ENCODE measurements around the gene MMP11.

Gene MMP11

DNA sequence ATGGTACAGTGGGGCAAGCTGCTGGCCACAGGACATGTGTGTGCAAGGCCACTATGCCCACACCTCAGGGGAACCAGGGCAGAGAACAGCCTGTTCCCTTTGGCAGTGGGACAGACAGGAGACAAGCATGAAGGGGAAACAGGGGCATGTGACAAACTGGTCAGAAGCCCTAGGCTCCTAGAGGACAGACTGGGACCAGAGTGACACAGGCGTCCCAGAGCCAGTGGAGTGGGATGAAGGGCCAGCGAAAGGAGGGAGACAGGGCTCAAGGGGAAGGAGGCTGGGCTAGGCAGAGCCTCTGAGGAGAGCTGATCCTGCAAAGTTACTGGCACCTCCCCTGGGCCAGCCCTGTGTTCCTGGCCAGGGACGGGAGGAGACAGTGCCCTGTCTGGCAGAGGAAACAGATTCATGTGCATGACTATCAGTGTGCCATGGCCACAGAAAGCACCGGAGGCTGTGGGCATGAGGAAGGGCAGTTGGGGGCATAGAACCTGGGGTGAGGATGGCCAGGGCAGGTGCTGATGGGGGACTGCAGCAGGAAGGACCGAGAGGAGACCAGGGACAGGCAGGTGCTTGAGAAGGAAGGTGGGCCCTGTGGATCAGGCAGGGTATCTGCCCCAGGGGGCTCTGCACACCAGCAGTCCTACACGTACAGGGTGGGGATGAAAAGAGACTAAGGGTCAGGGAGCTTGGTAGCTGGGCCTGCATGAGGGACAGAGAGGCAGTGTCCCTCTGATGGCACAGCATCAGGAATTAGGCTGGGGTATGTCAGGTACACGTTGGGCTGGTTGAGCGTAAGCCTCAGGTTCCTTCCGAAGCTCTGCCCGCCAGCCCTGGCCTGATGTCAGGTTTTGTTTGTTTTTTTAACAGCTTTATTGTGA is 56.4 kb downstream of the MMP11 start:
- TF ChIP-seq POLR2A (IDR thresholded peaks at IDR 0.05; ENCODE audit: low read depth, low read length), result no peak
- no peak for FAIRE-seq
- no peak for DNase-seq (ENCODE audit: insufficient read length, low spot score)

- TF ChIP-seq POLR2A (IDR thresholded peaks at IDR 0.05; ENCODE audit: low read depth, low read length), result no peak
- no peak for FAIRE-seq
- DNase-seq (ENCODE audit: insufficient read length, low spot score), result no peak
Observed at GRCh38 chr22:23829845-23830372, 57.3 kb downstream of the MMP11 start.

DNA sequence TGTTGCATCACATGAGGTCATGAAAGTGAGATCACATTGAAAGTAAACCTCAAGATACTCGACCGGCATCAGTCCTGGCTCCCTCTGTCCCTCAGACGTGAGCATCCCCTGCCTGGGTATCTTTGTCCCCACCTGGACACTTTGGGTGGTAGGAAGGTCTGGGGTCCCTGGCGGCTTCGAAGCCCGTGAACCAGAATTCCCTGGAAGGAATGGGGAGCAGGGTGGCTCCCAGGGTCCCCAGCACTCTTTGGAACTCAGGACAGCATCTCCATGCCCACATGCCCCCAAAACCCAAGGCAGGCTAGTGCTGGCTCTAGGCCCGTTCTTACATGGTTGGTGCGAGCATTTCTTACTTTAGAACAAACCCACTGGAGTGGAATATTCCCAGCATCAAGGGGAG is 58.6 kb downstream of the MMP11 start:
- FAIRE-seq, result no peak

DNA sequence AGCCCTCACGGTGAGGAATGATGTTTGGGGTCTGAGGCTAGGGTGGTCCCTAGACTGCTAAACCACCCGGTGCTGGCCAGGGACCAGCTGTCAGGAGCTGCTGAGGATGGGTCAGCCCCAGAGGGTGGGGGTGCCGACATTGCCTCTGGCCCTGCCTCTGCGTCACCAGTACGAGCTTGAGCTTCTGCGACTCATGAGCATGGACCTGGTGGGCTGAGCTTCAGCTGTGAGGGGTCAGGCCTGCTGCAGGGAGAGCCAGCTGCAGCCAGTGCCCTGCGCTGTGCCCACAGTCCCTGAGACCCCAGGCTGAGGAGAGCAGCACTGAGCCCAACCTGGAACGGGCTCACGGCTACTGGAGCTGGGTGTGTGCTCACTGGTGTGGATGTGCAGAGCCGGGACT is 59.1 kb downstream of the MMP11 start:
- DNase-seq (ENCODE audit: insufficient read length, low spot score) (no peak), FAIRE-seq (no peak)
- TF ChIP-seq POLR2A (IDR thresholded peaks at IDR 0.05; ENCODE audit: low read depth, low read length), result no peak

More for the DNA sequence above, 58.6 kb downstream of the MMP11 start:
- no peak for TF ChIP-seq POLR2A (IDR thresholded peaks at IDR 0.05; ENCODE audit: low read depth, low read length)
- no peak for DNase-seq (ENCODE audit: insufficient read length, low spot score)

- FAIRE-seq (no peak), DNase-seq (ENCODE audit: insufficient read length, low spot score) (no peak)
- TF ChIP-seq POLR2A (IDR thresholded peaks at IDR 0.05; ENCODE audit: low read depth, low read length), result no peak
Observed at GRCh38 chr22:23832226-23833016, 59.8 kb downstream of the MMP11 start.

- TF ChIP-seq POLR2A (IDR thresholded peaks at IDR 0.05; ENCODE audit: low read depth, low read length), result no peak
- DNase-seq (ENCODE audit: insufficient read length, low spot score) (no peak), FAIRE-seq (no peak)
Observed at GRCh38 chr22:23833017-23833751, 60.5 kb downstream of the MMP11 start.
